Measurements from ENCODE around the gene PPP1R13L. TPM values are rescaled to one million over a fixed set of nuclear protein-coding genes. Genes with fewer than 3 reads are reported as not detected.

Gene PPP1R13L
- total RNA-seq, 1 donor from 2014 or later, result 0.93 TPM

DNA sequence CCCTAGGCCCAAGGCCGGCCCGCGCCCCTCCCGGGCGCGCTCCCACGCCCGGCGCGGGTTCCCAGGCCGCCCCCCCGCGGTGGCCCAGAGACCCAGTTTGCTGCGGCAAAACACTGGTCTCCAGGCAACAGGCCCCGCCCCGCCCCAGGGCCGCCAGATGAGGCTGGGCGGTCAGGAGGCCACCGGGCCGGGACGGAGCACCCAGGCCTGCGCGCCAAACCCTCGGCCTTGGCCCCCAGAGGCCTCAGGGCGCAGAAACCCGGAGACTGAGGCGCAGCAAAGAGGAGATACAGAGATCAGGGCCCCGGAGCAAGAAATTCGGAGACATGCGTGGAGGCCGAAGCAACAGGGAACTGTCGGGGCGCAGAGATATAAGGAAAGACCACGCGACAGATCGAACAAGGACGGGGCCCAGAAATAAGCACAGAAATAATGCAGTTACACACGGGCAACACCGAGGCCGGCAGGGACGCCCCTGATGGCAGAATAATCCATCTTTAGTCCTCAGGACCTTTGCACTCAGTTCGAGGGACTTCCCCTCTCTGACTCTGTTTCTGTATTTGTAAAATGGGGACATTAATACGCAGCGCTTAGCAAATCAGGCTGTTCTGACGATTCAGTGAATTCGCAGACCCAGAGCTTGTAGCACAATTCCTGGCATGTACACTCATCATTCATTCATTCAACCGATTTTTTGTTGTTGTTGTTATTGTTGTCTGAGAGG is 39.6 kb upstream of the PPP1R13L start:
- H3K9me3 Mint-ChIP-seq (ENCODE audit: unreplicated experiment), result peaks cover 6% of the 10 kb centered on the region
- TF ChIP-seq, protein P1, sequence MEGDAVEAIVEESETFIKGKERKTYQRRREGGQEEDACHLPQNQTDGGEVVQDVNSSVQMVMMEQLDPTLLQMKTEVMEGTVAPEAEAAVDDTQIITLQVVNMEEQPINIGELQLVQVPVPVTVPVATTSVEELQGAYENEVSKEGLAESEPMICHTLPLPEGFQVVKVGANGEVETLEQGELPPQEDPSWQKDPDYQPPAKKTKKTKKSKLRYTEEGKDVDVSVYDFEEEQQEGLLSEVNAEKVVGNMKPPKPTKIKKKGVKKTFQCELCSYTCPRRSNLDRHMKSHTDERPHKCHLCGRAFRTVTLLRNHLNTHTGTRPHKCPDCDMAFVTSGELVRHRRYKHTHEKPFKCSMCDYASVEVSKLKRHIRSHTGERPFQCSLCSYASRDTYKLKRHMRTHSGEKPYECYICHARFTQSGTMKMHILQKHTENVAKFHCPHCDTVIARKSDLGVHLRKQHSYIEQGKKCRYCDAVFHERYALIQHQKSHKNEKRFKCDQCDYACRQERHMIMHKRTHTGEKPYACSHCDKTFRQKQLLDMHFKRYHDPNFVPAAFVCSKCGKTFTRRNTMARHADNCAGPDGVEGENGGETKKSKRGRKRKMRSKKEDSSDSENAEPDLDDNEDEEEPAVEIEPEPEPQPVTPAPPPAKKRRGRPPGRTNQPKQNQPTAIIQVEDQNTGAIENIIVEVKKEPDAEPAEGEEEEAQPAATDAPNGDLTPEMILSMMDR (IDR thresholded peaks at IDR 0.05; ENCODE audit: partially characterized antibody, unreplicated experiment), result no peak
- peaks cover 1% of the 10 kb centered on the region for H3K4me1 Mint-ChIP-seq (ENCODE audit: low read depth, unreplicated experiment)
- H3K27me3 Mint-ChIP-seq (ENCODE audit: unreplicated experiment), result peaks cover 13% of the 10 kb centered on the region
- H3K4me3 Mint-ChIP-seq (ENCODE audit: unreplicated experiment), result peak overlapping the region; percentile 70
- H3K36me3 Mint-ChIP-seq (ENCODE audit: unreplicated experiment), result no peaks in the 10 kb centered on the region
- peak; percentile 93 for DNase-seq
- H3K27ac Mint-ChIP-seq (ENCODE audit: unreplicated experiment), result no peak overlapping the region

DNA sequence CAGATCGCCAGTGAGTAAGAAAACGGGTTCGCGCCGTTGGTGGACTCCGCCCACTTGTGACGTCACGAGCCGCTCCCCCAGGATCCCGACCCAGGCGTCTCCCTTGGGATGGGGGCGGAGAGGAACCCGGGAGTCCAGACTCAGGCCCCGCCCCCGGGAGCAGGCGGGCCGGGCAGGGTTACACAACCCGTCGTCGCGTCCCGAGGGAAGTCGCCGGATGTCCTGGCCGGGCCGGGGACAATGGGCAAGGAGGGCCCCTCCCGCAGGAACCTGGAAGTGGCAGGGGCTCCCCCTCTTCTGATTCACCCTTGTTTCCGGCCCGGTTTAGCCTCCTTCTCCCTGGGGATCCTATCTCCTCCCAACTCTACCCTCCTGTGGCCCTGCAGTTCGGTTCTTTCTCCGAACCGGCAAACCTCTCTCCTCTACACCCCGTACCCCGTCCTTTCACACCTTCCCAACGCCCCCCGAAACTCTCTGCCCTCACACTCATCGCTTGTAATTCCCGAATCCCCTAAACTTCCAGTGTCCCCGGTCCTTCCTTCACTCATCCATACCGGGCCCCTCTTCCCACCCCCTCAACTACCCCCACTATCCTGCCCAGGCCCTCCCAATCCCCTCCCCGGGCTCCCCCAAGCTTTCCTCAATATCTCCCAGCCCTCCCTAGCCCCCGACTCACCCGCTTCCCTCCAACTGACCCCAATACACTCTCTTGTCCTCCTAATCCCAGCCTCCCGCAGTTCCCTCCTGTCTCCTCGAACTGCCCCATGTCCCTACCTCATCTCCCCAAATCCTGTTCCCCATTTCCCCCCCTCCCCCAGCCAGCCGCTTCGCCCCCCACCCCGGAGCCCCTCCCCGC is 38.8 kb upstream of the PPP1R13L start:
- H3K27me3 Mint-ChIP-seq (ENCODE audit: unreplicated experiment), result peaks cover 10% of the 10 kb centered on the region
- peaks cover 1% of the 10 kb centered on the region for H3K4me1 Mint-ChIP-seq (ENCODE audit: low read depth, unreplicated experiment)
- peaks cover 6% of the 10 kb centered on the region for H3K9me3 Mint-ChIP-seq (ENCODE audit: unreplicated experiment)
- peak; percentile 88 for DNase-seq
- H3K4me3 Mint-ChIP-seq (ENCODE audit: unreplicated experiment), result peak overlapping the region; percentile 95
- H3K36me3 Mint-ChIP-seq (ENCODE audit: unreplicated experiment), result no peaks in the 10 kb centered on the region
- TF ChIP-seq, protein P1 (IDR thresholded peaks at IDR 0.05; ENCODE audit: partially characterized antibody, unreplicated experiment), result no peak
- peak overlapping the region; percentile 90 for H3K27ac Mint-ChIP-seq (ENCODE audit: unreplicated experiment)

DNA sequence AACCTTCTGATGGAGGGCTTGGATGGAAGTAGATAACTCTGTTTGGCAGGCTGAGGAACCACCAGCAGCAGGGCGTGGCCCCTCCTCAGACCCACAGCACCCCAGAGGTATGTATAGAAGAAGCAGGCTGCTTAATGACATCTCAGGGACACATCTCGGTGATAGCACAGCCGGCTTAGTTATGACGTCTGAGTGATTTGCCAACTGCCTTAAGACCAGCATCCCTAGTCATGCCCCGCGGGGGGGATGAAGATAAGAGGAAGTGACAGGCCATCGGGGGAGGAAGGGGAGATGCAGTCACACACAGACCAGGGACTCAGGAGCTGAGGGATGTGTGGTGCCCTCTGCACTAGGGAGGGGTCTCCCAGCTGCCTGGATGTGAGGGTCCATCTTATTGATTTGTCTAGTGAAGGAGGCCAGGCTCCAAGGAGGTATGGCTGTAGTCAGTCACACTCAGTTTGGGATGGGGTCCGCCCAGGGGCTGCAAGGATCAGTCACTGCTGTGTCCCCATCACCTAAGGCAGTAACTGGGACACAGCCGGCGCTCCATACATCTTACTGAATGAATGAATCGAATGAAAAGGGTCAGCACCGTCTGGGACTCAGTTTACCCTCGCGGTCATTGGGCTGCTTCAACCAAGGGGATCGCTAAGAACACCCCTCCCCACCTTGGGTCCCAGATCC is 38.1 kb upstream of the PPP1R13L start:
- no peak overlapping the region for H3K27ac Mint-ChIP-seq (ENCODE audit: unreplicated experiment)
- H3K4me1 Mint-ChIP-seq (ENCODE audit: low read depth, unreplicated experiment), result peaks cover 1% of the 10 kb centered on the region

DNA sequence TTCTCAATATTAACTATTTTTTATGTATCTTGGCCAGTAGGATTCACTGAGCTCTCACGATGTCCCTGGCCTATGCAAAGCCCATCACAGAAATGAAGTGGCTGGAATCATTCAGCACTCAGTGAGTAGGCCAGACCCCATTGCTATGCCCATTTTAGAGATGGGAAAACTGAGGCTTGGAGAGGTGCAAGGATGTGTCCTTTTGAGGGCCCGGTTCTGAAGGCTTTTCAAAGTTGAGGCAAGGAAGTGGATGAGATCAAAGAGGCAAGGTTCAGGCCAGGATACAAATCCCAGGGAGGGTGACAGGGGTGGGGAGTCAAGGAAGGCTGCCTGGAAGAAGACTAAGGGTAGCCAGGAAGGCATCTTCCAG is 37.5 kb upstream of the PPP1R13L start:
- H3K27ac Mint-ChIP-seq (ENCODE audit: unreplicated experiment), result peak overlapping the region; percentile 24
- peaks cover 6% of the 10 kb centered on the region for H3K9me3 Mint-ChIP-seq (ENCODE audit: unreplicated experiment)
- no peaks in the 10 kb centered on the region for H3K36me3 Mint-ChIP-seq (ENCODE audit: unreplicated experiment)
- H3K4me3 Mint-ChIP-seq (ENCODE audit: unreplicated experiment), result peak overlapping the region; percentile 81
- H3K4me1 Mint-ChIP-seq (ENCODE audit: low read depth, unreplicated experiment), result peaks cover 1% of the 10 kb centered on the region
- TF ChIP-seq, protein P1 (IDR thresholded peaks at IDR 0.05; ENCODE audit: partially characterized antibody, unreplicated experiment), result no peak
- peaks cover 10% of the 10 kb centered on the region for H3K27me3 Mint-ChIP-seq (ENCODE audit: unreplicated experiment)
- DNase-seq, result no peak

More for the DNA sequence above, 38.1 kb upstream of the PPP1R13L start:
- H3K9me3 Mint-ChIP-seq (ENCODE audit: unreplicated experiment), result peaks cover 6% of the 10 kb centered on the region
- no peak for DNase-seq
- peaks cover 10% of the 10 kb centered on the region for H3K27me3 Mint-ChIP-seq (ENCODE audit: unreplicated experiment)
- no peaks in the 10 kb centered on the region for H3K36me3 Mint-ChIP-seq (ENCODE audit: unreplicated experiment)
- TF ChIP-seq, protein P1 (IDR thresholded peaks at IDR 0.05; ENCODE audit: partially characterized antibody, unreplicated experiment), result no peak
- H3K4me3 Mint-ChIP-seq (ENCODE audit: unreplicated experiment), result peak overlapping the region; percentile 81

All from glutamatergic neuron (in vitro differentiated cells).